GM12864 (cell line): ENCODE results near the gene ASCC2.

Experiments used
- DNase-seq: peaks from one replicate; pipeline ENCODE4 v3.0.0-alpha.2; 2011; ENCODE audit warnings: low read depth
- H3K4me3 ChIP-seq: 2 replicates; pipeline ENCODE4 v1.5.1; 2011; ENCODE audit warnings: mild to moderate bottlenecking, low read depth, low read length, control low read depth
- CTCF ChIP-seq: IDR thresholded peaks from 2 replicates; pipeline ENCODE4 v1.5.1; 2011; ENCODE audit warnings: low read depth, mild to moderate bottlenecking, moderate library complexity, low read length, control low read depth, inconsistent platforms; ENCODE audit errors: missing control alignments

ASCC2 gene

GRCh38 chr22:29819501-29819900 lies 18.6 kb downstream of the ASCC2 start:
- no peak for TF ChIP-seq CTCF
- no peak for DNase-seq
- H3K4me3 ChIP-seq: no peak overlapping the region

- no peak for TF ChIP-seq CTCF
- no peak for DNase-seq
- no peak overlapping the region for H3K4me3 ChIP-seq
Measured at GRCh38 chr22:29817724-29818123, 20.4 kb downstream of the ASCC2 start.

- no peak for DNase-seq
- no peak overlapping the region for H3K4me3 ChIP-seq
- TF ChIP-seq CTCF: no peak
Measured at GRCh38 chr22:29816980-29817379, 21.1 kb downstream of the ASCC2 start.

- no peak for DNase-seq
- no peak overlapping the region for H3K4me3 ChIP-seq
- no peak for TF ChIP-seq CTCF
Measured at GRCh38 chr22:29816539-29816938, 21.5 kb downstream of the ASCC2 start.

GRCh38 chr22:29816128-29816527 lies 21.9 kb downstream of the ASCC2 start:
- H3K4me3 ChIP-seq: no peak overlapping the region
- no peak for TF ChIP-seq CTCF
- DNase-seq: no peak

GRCh38 chr22:29815580-29815979 lies 22.5 kb downstream of the ASCC2 start:
- no peak for TF ChIP-seq CTCF
- DNase-seq: no peak
- H3K4me3 ChIP-seq: no peak overlapping the region

GRCh38 chr22:29814003-29814402 lies 24.1 kb downstream of the ASCC2 start:
- no peak overlapping the region for H3K4me3 ChIP-seq
- no peak for TF ChIP-seq CTCF
- DNase-seq: no peak
